A673 (cell line): Measurements from ENCODE around the gene SLC6A6. TPM values are rescaled to one million over a fixed set of nuclear protein-coding genes. Genes with fewer than 3 reads are reported as not detected.

Experiments used
- BruUV-seq: library from RNA; stranded (reverse); fragments of 400-500 nt; replicated peaks from 2 replicates; lab custom pipeline; 2021; lab: Mats Ljungman, UMichigan
- CTCF ChIA-PET: fragments of 300-600 bp; sonication (Branson Sonifier 250); formaldehyde crosslinking; loops from one replicate; lab custom pipeline; 2022; ENCODE audit warnings: antibody characterized with exemption; lab: Charles Lee
- POLR2A ChIA-PET: fragments of 300-600 bp; sonication (Branson Sonifier 250); formaldehyde crosslinking; loops from one replicate; lab custom pipeline; 2022; ENCODE audit warnings: antibody characterized with exemption; ENCODE audit not compliant: low non-redundant PET; lab: Charles Lee
- DNase-seq: peaks from one replicate; pipeline ENCODE4 v3.0.0-alpha.2; 2015; ENCODE audit warnings: low spot score
- H3K27ac ChIP-seq: fragments of 200-600 bp; sonication (generic); 2 replicates; pipeline ENCODE4 v1.5.1; 2016; ENCODE audit warnings: mixed run types, low read depth, mild to moderate bottlenecking, mixed read lengths, antibody characterized with exemption, low read length; ENCODE audit not compliant: poor library complexity, severe bottlenecking
- H3K27me3 ChIP-seq: fragments of 200-600 bp; sonication (generic); replicated peaks from 2 replicates; pipeline ENCODE4 v1.6.1; 2017; ENCODE audit warnings: mixed run types, low read depth, mild to moderate bottlenecking, mixed read lengths, antibody characterized with exemption, low read length; ENCODE audit not compliant: insufficient read depth, poor library complexity
- H3K36me3 ChIP-seq: fragments of 200-600 bp; sonication (generic); 2 replicates; pipeline ENCODE4 v1.6.1; 2016; ENCODE audit warnings: mixed run types, mild to moderate bottlenecking, mixed read lengths, antibody characterized with exemption, low read length; ENCODE audit not compliant: insufficient read depth, poor library complexity, severe bottlenecking
- H3K4me1 ChIP-seq: fragments of 200-600 bp; sonication (generic); 2 replicates; pipeline ENCODE4 v1.6.1; 2017; ENCODE audit warnings: mixed run types, mild to moderate bottlenecking, mixed read lengths, antibody characterized with exemption, low read length; ENCODE audit not compliant: insufficient read depth, poor library complexity, severe bottlenecking
- H3K4me3 ChIP-seq: fragments of 200-600 bp; sonication (generic); 2 replicates; pipeline ENCODE4 v1.5.1; 2016; ENCODE audit warnings: low read depth, mixed run types, mild to moderate bottlenecking, mixed read lengths, low read length; ENCODE audit not compliant: poor library complexity, severe bottlenecking
- H3K9me3 ChIP-seq: fragments of 200-600 bp; sonication (generic); 2 replicates; pipeline ENCODE4 v1.6.1; 2016; ENCODE audit warnings: mixed run types, low read depth, mild to moderate bottlenecking, mixed read lengths, antibody characterized with exemption, low read length; ENCODE audit not compliant: poor library complexity, severe bottlenecking
- EZH2 ChIP-seq: fragments of 200-600 bp; sonication (generic); IDR thresholded peaks from 2 replicates; pipeline ENCODE4 v1.6.1; 2017; ENCODE audit warnings: borderline replicate concordance, low read depth, mild to moderate bottlenecking, mixed read lengths, antibody characterized with exemption, low read length; ENCODE audit not compliant: poor library complexity, severe bottlenecking
- intact Hi-C: fragments of 100-400 bp; cut with micrococcal nuclease; formaldehyde crosslinking; loops from one replicate; pipeline ENCODE4 v1.10.0; 2022; ENCODE audit not compliant: unreplicated experiment
- total RNA-seq: library from RNA; stranded (reverse); gene quantifications from 2 replicates; pipeline ENCODE4 v1.2.3, GENCODE V29; 2021
- TF ChIP-seq, protein P1 (sequence below): fragments of 300-800, 200-600 bp; sonication (generic); conservative IDR thresholded peaks from 2 replicates; pipeline ENCODE4 v1.5.1; 2017; ENCODE audit warnings: low read depth, mild to moderate bottlenecking, antibody characterized with exemption, low read length, moderate library complexity, mixed read lengths

The SLC6A6 gene
- total RNA-seq, 1 experiment from 2014 or later = 55.1 TPM

DNA sequence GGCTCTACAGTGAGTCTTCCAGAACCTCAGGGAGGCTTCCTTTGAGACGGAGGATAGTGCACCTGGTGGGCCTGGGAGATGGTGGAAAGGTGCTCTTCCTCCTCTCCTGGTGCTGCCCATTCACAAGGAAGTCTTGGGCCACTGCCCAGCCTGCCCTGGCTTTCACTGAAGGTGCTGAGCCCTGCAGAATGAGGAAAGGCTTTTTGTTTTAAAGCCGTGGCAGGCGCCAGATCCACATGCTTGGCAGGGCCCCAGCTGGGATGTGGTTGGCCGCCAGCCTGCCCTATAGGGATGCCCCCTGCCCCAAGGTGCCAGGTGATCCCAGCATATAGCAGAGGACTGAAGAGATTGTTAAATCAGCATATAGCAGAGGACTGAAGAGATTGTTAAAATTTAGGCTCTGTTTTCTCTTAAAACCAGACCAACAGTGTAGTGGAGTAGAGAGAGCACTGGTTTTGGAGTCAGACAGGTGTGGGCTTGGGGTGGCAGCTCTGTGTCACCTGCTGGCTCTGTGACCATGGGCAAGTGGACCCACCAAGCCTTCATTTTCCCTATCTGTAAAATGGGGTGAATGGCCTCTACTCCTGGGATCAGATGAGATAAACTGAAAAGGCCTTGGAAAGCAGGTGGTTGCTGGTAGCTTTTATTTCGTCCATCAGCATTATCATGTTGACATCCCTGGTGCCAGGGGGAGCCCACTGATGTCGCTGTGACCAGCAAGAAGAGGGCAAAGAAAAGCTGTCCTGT is 53.3 kb downstream of the SLC6A6 start:
- BruUV-seq = no TSS peak
- DNase-seq = no peak
- H3K4me1 ChIP-seq = peaks cover 34% of the 10 kb centered on the region
- ChIA-PET POLR2A (no interaction called here), CTCF (interaction anchor here (0.5 kb wide), 1 partner anchor 13 kb away, joined by 3 read pairs; no protein-coding TSS in a partner anchor)
- H3K27ac ChIP-seq = no peak overlapping the region
- no peaks in the 10 kb centered on the region for H3K27me3 ChIP-seq
- no peak for TF ChIP-seq EZH2
- TF ChIP-seq, protein P1, sequence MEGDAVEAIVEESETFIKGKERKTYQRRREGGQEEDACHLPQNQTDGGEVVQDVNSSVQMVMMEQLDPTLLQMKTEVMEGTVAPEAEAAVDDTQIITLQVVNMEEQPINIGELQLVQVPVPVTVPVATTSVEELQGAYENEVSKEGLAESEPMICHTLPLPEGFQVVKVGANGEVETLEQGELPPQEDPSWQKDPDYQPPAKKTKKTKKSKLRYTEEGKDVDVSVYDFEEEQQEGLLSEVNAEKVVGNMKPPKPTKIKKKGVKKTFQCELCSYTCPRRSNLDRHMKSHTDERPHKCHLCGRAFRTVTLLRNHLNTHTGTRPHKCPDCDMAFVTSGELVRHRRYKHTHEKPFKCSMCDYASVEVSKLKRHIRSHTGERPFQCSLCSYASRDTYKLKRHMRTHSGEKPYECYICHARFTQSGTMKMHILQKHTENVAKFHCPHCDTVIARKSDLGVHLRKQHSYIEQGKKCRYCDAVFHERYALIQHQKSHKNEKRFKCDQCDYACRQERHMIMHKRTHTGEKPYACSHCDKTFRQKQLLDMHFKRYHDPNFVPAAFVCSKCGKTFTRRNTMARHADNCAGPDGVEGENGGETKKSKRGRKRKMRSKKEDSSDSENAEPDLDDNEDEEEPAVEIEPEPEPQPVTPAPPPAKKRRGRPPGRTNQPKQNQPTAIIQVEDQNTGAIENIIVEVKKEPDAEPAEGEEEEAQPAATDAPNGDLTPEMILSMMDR = no peak
- intact Hi-C loops = no loop called here
- H3K9me3 ChIP-seq = no peaks in the 10 kb centered on the region
- peaks cover 5% of the 10 kb centered on the region for H3K36me3 ChIP-seq
- no peak overlapping the region for H3K4me3 ChIP-seq

DNA sequence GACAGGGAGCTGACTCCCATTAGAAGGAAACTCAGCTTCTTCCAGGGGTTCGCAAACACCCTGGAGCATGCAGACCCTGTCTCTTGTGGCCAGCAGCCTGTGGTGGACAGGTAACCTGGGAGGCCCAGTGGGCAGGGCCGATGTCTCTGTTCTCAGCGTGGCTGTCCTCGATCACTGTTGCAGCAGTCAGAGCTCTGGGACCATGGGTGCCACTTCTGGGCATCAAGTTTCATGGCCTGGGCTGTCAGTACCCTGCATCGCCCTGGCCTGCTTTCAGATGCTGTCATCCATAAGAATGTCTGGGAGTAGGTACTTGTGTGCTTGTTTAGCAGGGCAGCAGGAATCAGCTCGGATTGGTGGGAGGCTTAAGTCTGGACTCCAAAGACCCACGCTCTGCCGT is 54.4 kb downstream of the SLC6A6 start:
- Histone ChIP-seq H3K27ac (no peak overlapping the region), H3K9me3 (no peaks in the 10 kb centered on the region), H3K27me3 (no peaks in the 10 kb centered on the region), H3K4me3 (no peak overlapping the region), H3K4me1 (peaks cover 34% of the 10 kb centered on the region), H3K36me3 (peaks cover 3% of the 10 kb centered on the region)
- ChIA-PET POLR2A (no interaction called here), CTCF (interaction anchor here (0.6 kb wide), 1 partner anchor 43 kb away, joined by 3 read pairs; no protein-coding TSS in a partner anchor)
- BruUV-seq = no TSS peak
- no peak for DNase-seq
- intact Hi-C loops = no loop called here
- TF ChIP-seq EZH2 = no peak
- TF ChIP-seq, protein P1 = no peak

DNA sequence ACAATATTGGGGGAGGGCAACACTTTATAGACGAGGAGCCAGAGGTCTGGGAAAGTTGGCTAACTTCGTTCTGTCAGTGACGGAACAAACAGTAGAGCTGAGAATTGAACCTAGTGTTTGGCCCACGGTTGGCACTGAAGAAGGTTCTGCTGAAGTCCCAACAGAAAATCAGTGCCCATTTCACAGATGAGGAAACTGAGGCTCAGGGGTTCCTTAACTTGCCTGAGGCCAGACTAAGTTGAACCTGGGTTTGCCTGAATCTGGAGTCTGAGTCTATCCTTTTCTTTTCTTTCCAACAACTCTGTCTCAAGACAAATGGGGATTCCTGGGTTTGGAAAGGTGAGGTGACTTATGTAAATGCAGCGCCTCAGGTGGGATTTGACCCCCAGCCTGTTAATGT is 55.1 kb downstream of the SLC6A6 start:
- Histone ChIP-seq H3K4me3 (no peak overlapping the region), H3K36me3 (peaks cover 3% of the 10 kb centered on the region), H3K4me1 (peaks cover 27% of the 10 kb centered on the region), H3K27me3 (no peaks in the 10 kb centered on the region), H3K27ac (no peak overlapping the region), H3K9me3 (no peaks in the 10 kb centered on the region)
- DNase-seq = no peak
- no peak for TF ChIP-seq EZH2
- TF ChIP-seq, protein P1 = no peak
- CTCF ChIA-PET = no interaction called here
- POLR2A ChIA-PET = no interaction called here
- no TSS peak for BruUV-seq
- intact Hi-C loops = no loop called here
